Measurements from ENCODE around the gene COL6A1.
"Not testable (repeated sequence)": the region's sequence is repeated elsewhere in the genome, so short reads cannot be mapped to it uniquely, and the experiment has no call there.

The COL6A1 gene

DNA sequence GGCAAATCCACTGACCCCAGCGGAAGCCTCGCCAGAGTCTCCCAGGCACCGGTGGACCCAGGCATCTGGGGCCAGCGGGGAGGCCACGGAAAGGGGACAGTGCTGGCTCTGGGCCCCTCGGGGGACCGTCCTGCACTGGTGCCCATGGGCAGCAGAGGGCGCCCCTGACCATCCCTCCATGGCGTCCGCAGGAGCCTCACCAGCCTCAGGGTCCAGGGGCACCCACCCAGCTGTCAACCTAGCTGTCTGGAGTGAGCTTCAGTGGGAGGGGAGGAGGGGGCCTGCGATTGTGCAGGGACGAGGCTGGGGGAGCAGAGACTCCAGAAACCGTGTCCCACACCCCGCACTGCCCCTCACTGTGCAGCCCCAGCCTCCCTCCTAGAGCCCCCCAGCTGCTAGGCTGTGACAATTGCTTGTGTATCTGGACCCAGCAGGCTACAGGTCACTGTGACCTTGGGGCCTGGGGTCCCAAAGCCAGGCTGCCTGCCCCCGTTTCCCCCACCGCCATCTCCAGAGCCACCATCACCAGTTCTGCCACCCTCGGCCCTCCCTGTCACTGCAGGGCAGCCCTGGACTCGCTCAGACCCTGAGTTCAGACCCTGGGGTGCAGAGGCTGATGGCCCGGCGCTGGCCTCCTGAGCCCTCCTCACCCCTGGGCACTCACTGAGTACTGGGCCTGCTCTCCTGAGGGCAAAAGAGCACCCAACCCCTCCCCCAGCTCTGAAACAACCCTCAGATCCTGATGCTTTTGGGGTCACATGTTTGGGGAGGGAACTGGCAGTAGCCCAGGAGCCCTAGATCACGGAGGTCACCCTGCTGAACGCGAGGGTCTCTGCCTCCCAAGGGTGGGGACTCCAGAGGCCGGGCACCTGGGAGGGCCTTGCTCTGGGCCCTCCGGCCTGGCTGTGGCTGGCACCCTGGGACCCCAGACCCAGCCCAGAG is 10.6 kb upstream of the COL6A1 start:
- DNase-seq, result peak; percentile 64

GRCh38 chr21:45971616-45972352 is 9.8 kb upstream of the COL6A1 start:
- DNase-seq, result no peak

DNA sequence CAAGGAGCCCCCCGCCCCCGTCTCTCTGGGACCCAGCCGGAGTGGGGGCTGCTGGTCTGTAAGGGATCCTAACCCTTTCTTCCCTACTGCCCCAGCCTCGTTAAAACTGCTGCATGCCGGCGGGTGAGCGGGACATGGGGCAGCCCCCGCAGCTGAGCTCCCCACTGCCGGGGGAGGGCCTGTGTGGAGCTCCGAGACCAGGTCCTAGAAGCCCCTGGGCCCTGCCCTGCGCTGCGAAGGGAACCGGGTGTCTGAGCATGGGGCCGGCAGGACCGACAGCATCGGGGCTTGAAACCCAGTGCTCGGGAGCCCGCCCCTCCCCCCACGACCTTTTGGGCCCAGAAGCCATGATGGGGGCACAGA is 9.2 kb upstream of the COL6A1 start:
- DNase-seq, result no peak

DNA sequence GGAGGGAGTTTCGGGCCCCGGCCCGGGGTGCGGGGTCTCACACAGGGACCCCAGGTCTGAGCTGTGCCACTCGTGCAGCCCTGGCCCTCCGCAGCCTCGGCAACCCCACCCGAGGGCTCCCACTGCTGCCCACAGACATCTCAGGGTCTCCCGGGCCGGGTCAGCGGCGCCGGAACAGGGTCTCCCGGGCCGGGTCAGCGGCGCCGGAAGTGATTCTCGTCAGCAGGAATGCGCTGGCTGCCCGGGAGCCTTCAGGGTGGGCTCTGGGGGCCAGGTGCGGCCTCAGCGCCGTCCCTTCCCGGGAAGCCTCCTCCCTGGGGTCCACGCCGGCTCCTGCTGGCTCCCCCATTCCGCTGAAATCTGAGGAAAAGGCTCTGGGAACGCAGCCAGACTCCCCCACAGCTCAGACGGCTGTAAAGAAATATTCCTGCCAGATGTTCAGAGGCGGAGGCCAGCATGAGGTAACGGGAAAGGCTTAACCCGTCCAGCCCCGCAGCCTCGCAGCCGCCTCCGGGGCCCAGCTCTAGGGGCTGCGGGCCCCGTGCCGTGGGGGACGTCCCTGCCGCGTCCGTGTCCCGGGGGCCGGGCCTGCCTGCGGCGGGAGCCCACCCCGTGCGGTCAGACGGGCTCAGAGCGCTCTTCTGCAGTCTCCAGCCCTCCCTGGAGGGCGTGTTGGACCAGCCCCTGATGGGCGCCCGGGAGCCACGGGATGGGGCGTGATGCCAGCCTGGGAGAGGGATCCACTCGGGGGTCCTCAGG is 8.7 kb upstream of the COL6A1 start:
- no peak for DNase-seq

DNA sequence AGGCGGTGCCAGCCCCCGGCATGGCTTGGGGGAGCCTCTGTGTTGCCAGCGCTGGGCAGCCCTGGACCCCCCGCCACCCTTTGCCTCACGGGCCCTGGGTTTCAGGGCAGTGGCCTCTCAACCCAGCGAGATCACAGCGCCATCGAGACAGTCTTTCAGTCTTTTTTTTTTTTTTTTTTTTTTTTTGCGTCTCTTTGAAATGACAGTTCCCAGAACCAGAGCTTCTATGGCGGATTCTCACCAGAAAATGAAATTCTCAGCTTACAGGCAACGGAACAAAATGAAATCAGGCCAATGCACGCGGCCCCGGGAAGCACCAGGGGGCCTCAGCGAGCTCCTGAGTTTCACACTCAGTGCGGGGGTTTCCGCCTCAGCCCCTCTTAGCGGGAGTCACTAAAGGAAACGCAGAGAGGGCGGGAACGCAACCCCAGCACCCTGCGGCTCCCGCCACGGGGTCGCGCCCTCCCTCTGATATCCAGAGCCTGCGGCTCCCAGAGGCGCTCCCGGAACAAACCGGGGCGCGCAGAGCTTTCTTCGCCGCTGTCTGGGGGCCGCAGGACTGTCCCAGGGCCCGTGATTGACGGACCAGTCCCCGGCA is 8.0 kb upstream of the COL6A1 start:
- peak; percentile 83 for DNase-seq

DNA sequence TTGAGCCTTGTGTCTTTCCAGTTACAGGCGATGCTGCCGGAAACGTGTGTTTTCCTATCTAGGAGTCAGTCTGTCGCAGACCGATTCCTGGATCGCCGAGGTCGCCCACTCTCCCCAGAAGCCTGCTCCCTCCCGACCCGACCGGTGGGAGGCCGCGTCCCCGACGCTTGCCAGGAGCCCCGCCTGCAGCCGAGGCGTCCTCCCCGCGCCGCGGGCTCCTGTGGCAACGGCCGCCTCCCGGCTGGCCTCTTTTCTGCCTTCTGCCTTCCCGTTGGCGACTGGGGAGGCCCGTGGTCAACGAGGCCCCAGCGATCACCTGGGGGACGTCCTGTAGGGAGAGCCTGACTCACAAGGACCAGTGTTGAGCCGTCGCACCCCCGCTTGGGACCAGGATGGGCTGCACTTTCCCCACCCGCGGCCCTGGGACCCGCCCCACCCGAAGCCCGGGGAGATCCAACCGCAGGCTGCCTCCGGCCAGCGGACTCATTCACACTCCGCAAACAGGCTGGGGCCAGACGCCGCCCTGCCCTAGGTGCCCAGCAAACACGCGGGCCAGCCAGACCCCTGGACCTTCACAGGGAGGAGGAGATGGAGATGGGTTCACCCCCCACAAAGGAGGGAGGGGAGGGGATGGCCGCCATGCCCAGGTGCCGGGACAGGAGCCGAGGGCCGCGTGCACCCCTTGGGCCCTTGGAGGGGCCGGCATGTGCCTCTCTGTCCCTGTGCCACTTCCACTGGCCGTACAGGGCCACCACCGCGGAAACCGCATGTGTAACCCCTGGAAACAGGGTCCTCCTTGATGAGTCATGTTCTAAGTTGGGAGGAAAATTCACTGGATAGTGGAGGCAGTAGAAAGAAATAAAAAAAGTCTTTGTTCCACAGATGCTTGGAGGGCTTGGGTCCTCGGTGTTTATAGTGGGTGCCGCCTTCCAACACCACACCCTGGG is 7.2 kb upstream of the COL6A1 start:
- no peak for DNase-seq

DNA sequence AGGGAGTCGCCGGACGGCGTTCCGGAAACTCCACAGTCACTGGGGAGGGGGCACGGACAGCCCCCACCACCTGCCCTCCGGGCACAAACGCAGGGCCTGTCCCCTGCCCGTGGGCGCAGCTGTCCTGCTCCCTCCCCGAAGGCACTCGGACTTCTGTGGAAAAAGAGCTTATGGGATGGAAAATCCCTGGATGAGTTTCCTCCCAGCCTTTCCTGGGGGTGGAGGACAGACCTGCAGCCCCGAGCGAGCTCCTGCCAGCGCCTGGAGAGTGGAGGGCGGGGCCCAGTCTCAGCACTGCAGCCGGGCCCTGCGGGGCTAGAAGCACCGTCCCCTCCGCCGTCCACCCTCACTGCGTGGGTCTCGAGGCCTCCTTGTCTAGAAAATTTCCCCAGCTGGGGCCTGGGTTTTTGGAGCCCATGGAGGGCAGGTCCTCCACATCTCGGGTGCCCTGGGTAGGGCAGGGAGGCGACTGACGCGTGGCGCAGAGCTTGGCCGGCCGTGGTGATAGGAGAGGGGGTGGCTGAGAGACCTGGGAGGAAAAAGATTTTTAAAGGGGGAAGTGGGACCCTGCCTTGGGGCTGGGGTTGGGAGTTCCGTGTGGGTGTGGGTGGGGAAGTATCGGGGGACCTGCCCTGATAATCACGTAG is 6.4 kb upstream of the COL6A1 start:
- DNase-seq, result no peak

GRCh38 chr21:45975667-45976409 is 5.7 kb upstream of the COL6A1 start:
- DNase-seq, result not testable (repeated sequence)

- DNase-seq, result no peak
Measured at GRCh38 chr21:45976701-45977311, 4.8 kb upstream of the COL6A1 start.

GRCh38 chr21:45977396-45977795 is 4.2 kb upstream of the COL6A1 start:
- no peak for DNase-seq

- no peak for DNase-seq
Measured at GRCh38 chr21:45979141-45979631, 2.4 kb upstream of the COL6A1 start.

DNA sequence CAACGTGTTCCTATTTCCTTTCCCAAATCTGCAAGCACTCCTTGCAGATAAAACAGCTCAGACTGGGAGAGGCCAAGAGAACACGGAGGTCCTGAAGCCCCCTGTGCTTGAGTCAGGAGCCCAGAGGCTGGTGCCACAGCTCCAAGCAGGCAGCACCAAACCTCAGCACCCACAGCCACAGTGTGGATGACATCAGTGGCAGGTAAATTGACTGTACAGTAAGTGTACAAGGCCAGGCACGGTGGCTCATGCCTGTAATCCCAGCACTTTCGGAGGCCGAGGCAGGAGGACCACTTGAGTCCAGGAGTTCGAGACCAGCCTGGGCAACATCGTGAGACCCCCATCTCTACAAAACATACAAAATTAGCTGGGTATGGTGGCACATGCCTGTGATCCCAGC is 1.9 kb upstream of the COL6A1 start:
- no peak for DNase-seq

DNA sequence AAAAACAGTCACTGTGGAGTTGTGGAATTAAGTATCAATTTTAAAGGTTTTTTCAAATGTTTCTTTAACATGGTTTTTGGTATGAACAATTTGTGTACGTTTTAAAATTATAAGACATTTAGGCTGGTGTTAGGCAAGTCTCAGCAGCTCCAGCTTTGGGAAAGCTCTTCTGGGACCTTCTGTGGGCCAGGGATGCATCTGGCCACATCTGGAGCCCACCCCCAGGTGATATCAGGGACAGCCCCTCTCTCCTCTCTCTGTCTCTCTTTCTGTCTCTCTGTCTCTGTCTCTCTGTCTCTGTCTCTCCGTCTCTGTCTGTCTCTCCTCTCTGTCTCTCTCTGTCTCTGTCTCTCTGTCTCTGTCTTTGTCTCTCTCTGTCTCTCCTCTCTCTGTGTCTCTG is 1.3 kb upstream of the COL6A1 start:
- no peak for DNase-seq

GRCh38 chr21:45980697-45981096 is 873 bp upstream of the COL6A1 start:
- DNase-seq, result no peak

- no peak for DNase-seq
Measured at GRCh38 chr21:45982092-45982757, 655 bp downstream of the COL6A1 start.

GRCh38 chr21:45982758-45983648 is 1.4 kb downstream of the COL6A1 start:
- no peak for DNase-seq

GRCh38 chr21:45983649-45983965 is 2.0 kb downstream of the COL6A1 start:
- DNase-seq, result no peak

DNA sequence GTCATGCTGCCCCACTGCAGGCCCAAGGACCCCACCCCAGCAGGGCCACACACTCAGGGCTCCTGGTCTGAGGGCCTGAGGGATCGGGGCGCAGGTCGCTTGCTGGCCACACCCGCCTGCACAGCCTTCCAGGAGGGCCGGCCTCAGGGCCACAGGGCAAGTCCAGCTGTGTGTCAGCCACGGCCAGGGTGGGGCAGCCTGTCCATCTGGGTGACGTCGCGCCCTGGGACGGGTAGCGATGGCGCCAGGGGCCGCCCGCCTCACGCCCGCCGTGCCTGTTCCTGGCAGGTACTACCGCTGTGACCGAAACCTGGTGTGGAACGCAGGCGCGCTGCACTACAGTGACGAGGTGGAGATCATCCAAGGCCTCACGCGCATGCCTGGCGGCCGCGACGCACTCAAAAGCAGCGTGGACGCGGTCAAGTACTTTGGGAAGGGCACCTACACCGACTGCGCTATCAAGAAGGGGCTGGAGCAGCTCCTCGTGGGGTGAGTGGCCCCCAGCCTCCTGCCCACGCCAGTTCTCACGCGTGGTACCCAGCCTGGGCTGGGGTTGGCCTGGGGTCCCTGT is 2.5 kb downstream of the COL6A1 start:
- DNase-seq, result no peak

All from stimulated activated CD4-positive, alpha-beta T cell treated with anti-CD3 and anti-CD28 coated beads, Interleukin-4, amount 100 ng/mL, for 24 hours (primary cell).